GM18526 (cell line): ENCODE data around the gene MGA.

ENCODE experiments used
- POLR2A ChIP-seq: IDR thresholded peaks from 3 replicates; pipeline ENCODE4 v1.6.1; 2011; ENCODE audit not compliant: insufficient read length; ENCODE audit errors: extremely low read depth

The MGA gene

GRCh38 chr15:41660235-41661077, at the start of gene MGA:
MGA (plus strand) TSS chr15:41660405.
- TF ChIP-seq POLR2A = peak; percentile 74

DNA sequence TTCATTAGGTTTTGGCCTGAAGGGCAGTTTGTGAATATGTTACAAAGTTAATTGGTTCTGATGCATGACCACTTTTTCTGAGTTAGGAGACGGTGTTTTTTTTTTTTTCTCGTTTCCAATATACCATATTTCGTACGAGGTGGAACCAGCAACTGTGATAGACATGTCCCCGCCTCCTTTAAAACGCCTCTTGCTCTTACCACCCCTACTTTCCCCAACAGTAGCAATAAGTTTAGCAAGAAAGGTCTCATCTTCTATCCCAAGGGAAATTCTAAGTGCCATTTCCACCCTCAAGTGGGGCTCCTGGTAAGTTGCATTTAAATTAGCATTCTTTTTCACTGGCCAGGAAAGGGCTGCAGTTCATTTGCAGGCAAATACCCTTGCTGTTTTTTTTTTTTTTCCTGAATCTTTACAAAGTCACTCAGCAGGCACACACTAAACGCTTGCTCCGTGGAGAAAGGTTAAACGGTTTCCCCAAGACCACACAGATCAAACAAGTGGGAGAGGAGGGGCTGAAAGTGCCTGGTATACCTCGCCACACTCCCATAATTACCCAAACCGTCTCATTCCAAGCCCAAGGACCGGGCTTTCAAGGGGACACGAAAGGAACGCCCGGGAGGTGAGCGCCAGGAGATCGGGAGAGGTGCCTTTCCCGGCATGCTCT, 39.5 kb upstream of the MGA start:
- TF ChIP-seq POLR2A = no peak

- no peak for TF ChIP-seq POLR2A
Measured at GRCh38 chr15:41621200-41622193, 38.7 kb upstream of the MGA start.

- no peak for TF ChIP-seq POLR2A
Measured at GRCh38 chr15:41622901-41623300, 37.3 kb upstream of the MGA start.

DNA sequence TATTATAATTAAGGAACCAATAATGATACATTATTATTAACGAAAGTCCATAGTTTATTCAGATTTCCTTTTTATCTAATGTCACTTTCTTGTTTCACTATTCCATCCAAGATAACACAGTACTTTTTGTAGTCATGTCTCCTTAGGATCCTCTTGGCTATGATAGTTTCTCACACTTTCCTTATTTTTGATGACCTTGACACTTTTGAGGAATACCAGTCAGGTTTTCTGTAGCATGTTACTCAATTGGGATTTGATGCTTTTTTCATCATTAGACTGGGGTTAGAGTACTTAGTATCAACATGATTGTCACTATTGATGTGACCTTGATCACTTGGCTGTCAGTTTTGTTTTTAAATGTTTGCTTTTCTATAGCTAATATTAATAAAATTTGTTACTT, 33.0 kb upstream of the MGA start:
- no peak for TF ChIP-seq POLR2A

DNA sequence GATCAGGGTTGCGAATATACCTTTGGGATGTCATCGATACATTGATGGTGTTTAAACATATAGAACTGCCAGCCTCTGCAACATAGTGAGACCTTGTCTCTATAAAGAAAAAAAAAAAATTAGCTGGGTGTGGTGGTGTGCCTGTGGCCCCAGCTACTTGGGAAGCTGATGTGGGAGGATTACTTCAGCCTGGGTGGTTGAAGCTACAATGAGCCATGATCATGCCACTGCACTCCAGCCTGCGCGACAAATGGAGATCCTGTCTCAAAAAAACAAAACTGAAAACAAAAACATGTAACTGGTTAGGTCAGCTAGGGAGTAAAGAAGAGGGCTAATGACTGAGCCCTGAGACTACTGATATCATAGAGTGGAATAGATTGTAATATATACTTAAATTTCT, 30.7 kb upstream of the MGA start:
- TF ChIP-seq POLR2A = no peak

- no peak for TF ChIP-seq POLR2A
Measured at GRCh38 chr15:41629883-41630282, 30.3 kb upstream of the MGA start.

- no peak for TF ChIP-seq POLR2A
Measured at GRCh38 chr15:41630616-41631217, 29.5 kb upstream of the MGA start.

GRCh38 chr15:41631880-41632470, 28.2 kb upstream of the MGA start:
- no peak for TF ChIP-seq POLR2A

- TF ChIP-seq POLR2A = no peak
Measured at GRCh38 chr15:41633609-41634008, 26.6 kb upstream of the MGA start.

DNA sequence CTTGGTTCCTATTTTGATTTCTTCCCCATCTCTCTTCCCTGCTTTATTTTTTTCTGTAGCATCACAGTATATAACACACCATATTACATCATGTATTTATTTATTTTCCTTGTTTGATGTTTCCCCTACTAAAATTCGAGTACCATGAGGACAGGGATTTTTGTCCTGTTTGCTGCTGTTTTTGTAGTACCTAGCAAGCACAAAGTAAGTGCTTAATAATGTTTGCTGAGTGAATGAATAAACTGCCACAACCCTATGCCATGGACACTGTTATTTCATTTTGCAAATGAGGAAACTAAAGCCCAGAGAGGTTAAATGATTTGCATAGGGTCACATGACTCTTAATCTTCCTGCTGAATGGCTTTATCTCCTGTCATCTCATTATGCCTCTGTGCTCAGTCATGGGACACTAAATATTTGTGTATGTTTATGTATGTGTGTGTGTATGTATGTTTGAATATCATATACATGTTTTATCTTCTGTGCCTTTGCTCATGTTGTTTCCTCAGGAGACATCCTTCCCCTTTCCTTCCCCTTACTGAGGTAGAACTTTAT, 26.1 kb upstream of the MGA start:
- no peak for TF ChIP-seq POLR2A

GRCh38 chr15:41637086-41637485, 23.1 kb upstream of the MGA start:
- no peak for TF ChIP-seq POLR2A

DNA sequence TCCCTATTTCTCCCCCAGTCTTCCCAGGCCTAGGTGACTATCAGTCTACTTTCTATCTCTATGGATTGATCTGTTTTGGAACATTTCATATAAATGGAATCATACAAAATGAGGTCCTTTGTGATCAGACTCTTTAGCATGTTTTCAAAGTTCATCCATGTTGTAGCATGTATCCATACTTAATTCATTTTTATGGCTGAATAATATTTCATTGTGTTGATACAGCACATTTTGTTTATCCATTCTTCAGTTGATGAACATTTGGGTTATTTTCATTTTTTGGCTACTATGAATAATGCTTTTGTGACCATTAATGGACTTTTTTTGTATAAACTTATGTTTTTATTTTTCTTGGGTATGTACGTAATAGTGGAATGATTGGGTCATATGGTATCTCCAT, 19.2 kb upstream of the MGA start:
- no peak for TF ChIP-seq POLR2A

GRCh38 chr15:41647262-41647661, 12.9 kb upstream of the MGA start:
- no peak for TF ChIP-seq POLR2A
